Liver (tissue), 9 donors: Measurements from ENCODE around the gene DRAP1. TPM values are rescaled to one million over a fixed set of nuclear protein-coding genes. Genes with fewer than 3 reads are reported as not detected.

Experiments used
- DNase-seq: peaks from one replicate; pipeline ENCODE4 v3.0.0-alpha.2; 2017; ENCODE audit warnings: low spot score
- H3K27ac ChIP-seq, 2 donors: one replicate each; pipeline ENCODE4 v1.7.0; 2013; ENCODE audit warnings: inconsistent platforms in 2 of 2, low read length in 2 of 2, control low read depth in 1 of 2, low read depth in 1 of 2, mild to moderate bottlenecking in 1 of 2
- H3K27me3 ChIP-seq, 4 donors: one replicate each; pipeline versions ENCODE4 v1.6.1 to v1.7.0; 2013; ENCODE audit warnings: low read length in 3 of 4, inconsistent platforms in 1 of 4, mild to moderate bottlenecking in 1 of 4, moderate library complexity in 1 of 4; ENCODE audit not compliant: control insufficient read depth in 4 of 4, insufficient read depth in 4 of 4
- H3K36me3 ChIP-seq, 4 donors: one replicate each; pipeline versions ENCODE4 v1.6.1 to v1.7.0; 2013; ENCODE audit warnings: low read length in 3 of 4, mild to moderate bottlenecking in 3 of 4, low read depth in 1 of 4, moderate library complexity in 1 of 4; ENCODE audit not compliant: control insufficient read depth in 4 of 4, insufficient read depth in 3 of 4
- H3K4me1 ChIP-seq, 4 donors: one replicate each; pipeline versions ENCODE4 v1.6.1 to v1.7.0; 2013; ENCODE audit warnings: low read length in 3 of 4, mild to moderate bottlenecking in 3 of 4, moderate library complexity in 1 of 4; ENCODE audit not compliant: control insufficient read depth in 4 of 4, insufficient read depth in 4 of 4
- H3K4me3 ChIP-seq, 3 donors: one replicate each; pipeline versions ENCODE4 v1.6.1 to v1.7.0; 2013; ENCODE audit warnings: low read length in 3 of 3, control low read depth in 1 of 3, low read depth in 1 of 3, mild to moderate bottlenecking in 1 of 3
- H3K9ac ChIP-seq, 2 donors: one replicate each; pipeline ENCODE4 v1.7.0; 2013; ENCODE audit warnings: low read length in 2 of 2, mild to moderate bottlenecking in 2 of 2, moderate library complexity in 2 of 2, control low read depth in 1 of 2, low read depth in 1 of 2
- H3K9me3 ChIP-seq, 4 donors: one replicate each; pipeline versions ENCODE4 v1.6.1 to v1.7.0; 2013; ENCODE audit warnings: low read length in 3 of 4; ENCODE audit not compliant: control insufficient read depth in 4 of 4
- EGR1 ChIP-seq, 2 donors: IDR thresholded peaks; 2 replicates each; pipeline ENCODE4 v1.6.1; 2016 to 2018; ENCODE audit warnings: antibody characterized with exemption in 2 of 2, low read depth in 2 of 2
- FOXA1 ChIP-seq: IDR thresholded peaks from 2 replicates; pipeline ENCODE4 v1.6.1; 2016; ENCODE audit warnings: antibody characterized with exemption
- FOXA2 ChIP-seq: IDR thresholded peaks from 2 replicates; pipeline ENCODE4 v1.6.1; 2016; ENCODE audit warnings: antibody characterized with exemption
- GABPA ChIP-seq, 2 donors: IDR thresholded peaks in 1 of 2; conservative IDR thresholded peaks in 1 of 2; 2 replicates each; pipeline ENCODE4 v1.6.1; 2016; ENCODE audit warnings: antibody characterized with exemption in 2 of 2, mild to moderate bottlenecking in 1 of 2, moderate library complexity in 1 of 2
- HNF4A ChIP-seq, 2 donors: conservative IDR thresholded peaks; 2 replicates each; pipeline ENCODE4 v1.6.1; 2016; ENCODE audit warnings: antibody characterized with exemption in 2 of 2, mild to moderate bottlenecking in 2 of 2
- HNF4G ChIP-seq: IDR thresholded peaks from 2 replicates; pipeline ENCODE4 v1.6.1; 2016; ENCODE audit warnings: antibody characterized with exemption
- NR2F2 ChIP-seq: IDR thresholded peaks from 2 replicates; pipeline ENCODE4 v1.6.1; 2016; ENCODE audit warnings: antibody characterized with exemption
- RAD21 ChIP-seq, 2 donors: IDR thresholded peaks; 2 replicates each; pipeline ENCODE4 v1.6.1; 2016; ENCODE audit warnings: antibody characterized with exemption in 2 of 2, mild to moderate bottlenecking in 2 of 2
- RXRA ChIP-seq, 2 donors: IDR thresholded peaks; 2 replicates each; pipeline ENCODE4 v1.6.1; 2017 to 2018; ENCODE audit warnings: antibody characterized with exemption in 2 of 2, mild to moderate bottlenecking in 1 of 2
- SP1 ChIP-seq: IDR thresholded peaks from 2 replicates; pipeline ENCODE4 v1.6.1; 2018; ENCODE audit warnings: antibody characterized with exemption, mild to moderate bottlenecking
- TAF1 ChIP-seq: conservative IDR thresholded peaks from 2 replicates; pipeline ENCODE4 v1.6.1; 2016; ENCODE audit warnings: antibody characterized with exemption, mild to moderate bottlenecking
- YY1 ChIP-seq: IDR thresholded peaks from 2 replicates; pipeline ENCODE4 v1.6.1; 2016; ENCODE audit warnings: antibody characterized with exemption, mild to moderate bottlenecking
- WGBS: extraction: QIAGEN DNeasy Blood & Tissue Kit; methylation state at CpG from one replicate; pipeline ENCODE4 v1.1.7; 2013; 5-methylcytosine and 5-hydroxymethylcytosine counted together
- polyA plus RNA-seq, 2 donors: library from polyadenylated mRNA; stranded (reverse) in 1 of 2; unstranded in 1 of 2; fragments of 200-250 nt in 1 of 2; fragments of >200 nt in 1 of 2; fragmentation: Nextera tagmentation in 1 of 2; extraction: Ambion mirVana in 1 of 2; gene quantifications; one replicate each; pipeline versions ENCODE4 v1.2.1 to v1.2.3, GENCODE V29; 2013 to 2015
- total RNA-seq, 2 donors: library from RNA; depleted of rRNA; stranded (reverse); fragments of >200 nt; gene quantifications; one replicate each; pipeline ENCODE4 v1.2.3, GENCODE V29; 2014
- TF ChIP-seq, protein P1 (sequence below): IDR thresholded peaks from 2 replicates; pipeline ENCODE4 v1.6.1; 2016; ENCODE audit warnings: antibody characterized with exemption
- TF ChIP-seq, protein P2 (sequence below): fragments of 150-350 bp; IDR thresholded peaks from 2 replicates; pipeline ENCODE4 v1.5.1; 2017; ENCODE audit warnings: improper control_type of control experiment, low read depth, low read length; ENCODE audit not compliant: missing input control
- TF ChIP-seq, protein P3 (sequence below): IDR thresholded peaks from 2 replicates; pipeline ENCODE4 v1.6.1; 2016; ENCODE audit warnings: antibody characterized with exemption, mild to moderate bottlenecking
- TF ChIP-seq, protein P4 (sequence below): IDR thresholded peaks from 2 replicates; pipeline ENCODE4 v1.6.1; 2016; ENCODE audit warnings: antibody characterized with exemption
- donor health status: healthy.
- donor health status: healthy.
- donor health status: healthy.
- donor health status: healthy.
- donor health status: healthy.

Gene DRAP1
- total and polyA plus RNA-seq, 4 donors: 18.1 to 57.3 (median 42.3) TPM

DNA sequence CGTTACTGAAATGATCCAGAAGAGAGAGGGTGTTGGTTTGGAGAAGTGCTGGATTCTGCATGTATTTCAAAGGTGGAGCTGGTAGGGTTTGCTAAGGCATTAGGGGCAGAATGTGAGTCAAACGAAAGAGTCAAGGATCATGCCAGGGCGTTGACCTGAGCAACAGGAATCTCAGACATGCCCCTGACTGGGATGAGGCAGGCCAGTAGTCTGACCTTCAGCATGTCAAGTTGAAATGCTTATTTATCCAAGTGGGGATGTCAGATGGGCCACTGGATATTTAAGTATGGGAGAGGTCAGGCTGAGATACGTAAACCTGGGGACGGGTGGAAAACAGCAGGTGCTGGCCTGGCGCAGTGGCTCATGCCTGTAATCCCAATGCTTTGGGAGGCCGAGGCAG is 23.3 kb downstream of the DRAP1 start:
- no peak for DNase-seq
- 83% methylated on average over 7 of the region's 7 CpGs for WGBS
- H3K27ac ChIP-seq: no peak overlapping the region
- no peaks in the 10 kb centered on the region for H3K9me3 ChIP-seq
- H3K4me1 ChIP-seq: peaks cover 0 to 2% (median 0%) of the 10 kb centered on the region in 4 donors
- H3K9ac ChIP-seq: no peak overlapping the region
- no peaks in the 10 kb centered on the region for H3K36me3 ChIP-seq
- TF ChIP-seq, protein P1, sequence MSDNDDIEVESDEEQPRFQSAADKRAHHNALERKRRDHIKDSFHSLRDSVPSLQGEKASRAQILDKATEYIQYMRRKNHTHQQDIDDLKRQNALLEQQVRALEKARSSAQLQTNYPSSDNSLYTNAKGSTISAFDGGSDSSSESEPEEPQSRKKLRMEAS: no peak
- TF ChIP-seq RAD21 (IDR thresholded peaks at IDR 0.05) (no peak), FOXA1 (no peak), HNF4G (no peak), HNF4A (conservative IDR thresholded peaks at IDR 0.05) (no peak)
- TF ChIP-seq, protein P2, sequence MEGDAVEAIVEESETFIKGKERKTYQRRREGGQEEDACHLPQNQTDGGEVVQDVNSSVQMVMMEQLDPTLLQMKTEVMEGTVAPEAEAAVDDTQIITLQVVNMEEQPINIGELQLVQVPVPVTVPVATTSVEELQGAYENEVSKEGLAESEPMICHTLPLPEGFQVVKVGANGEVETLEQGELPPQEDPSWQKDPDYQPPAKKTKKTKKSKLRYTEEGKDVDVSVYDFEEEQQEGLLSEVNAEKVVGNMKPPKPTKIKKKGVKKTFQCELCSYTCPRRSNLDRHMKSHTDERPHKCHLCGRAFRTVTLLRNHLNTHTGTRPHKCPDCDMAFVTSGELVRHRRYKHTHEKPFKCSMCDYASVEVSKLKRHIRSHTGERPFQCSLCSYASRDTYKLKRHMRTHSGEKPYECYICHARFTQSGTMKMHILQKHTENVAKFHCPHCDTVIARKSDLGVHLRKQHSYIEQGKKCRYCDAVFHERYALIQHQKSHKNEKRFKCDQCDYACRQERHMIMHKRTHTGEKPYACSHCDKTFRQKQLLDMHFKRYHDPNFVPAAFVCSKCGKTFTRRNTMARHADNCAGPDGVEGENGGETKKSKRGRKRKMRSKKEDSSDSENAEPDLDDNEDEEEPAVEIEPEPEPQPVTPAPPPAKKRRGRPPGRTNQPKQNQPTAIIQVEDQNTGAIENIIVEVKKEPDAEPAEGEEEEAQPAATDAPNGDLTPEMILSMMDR: no peak
- H3K4me3 ChIP-seq: no peak overlapping the region
- no peaks in the 10 kb centered on the region for H3K27me3 ChIP-seq

DNA sequence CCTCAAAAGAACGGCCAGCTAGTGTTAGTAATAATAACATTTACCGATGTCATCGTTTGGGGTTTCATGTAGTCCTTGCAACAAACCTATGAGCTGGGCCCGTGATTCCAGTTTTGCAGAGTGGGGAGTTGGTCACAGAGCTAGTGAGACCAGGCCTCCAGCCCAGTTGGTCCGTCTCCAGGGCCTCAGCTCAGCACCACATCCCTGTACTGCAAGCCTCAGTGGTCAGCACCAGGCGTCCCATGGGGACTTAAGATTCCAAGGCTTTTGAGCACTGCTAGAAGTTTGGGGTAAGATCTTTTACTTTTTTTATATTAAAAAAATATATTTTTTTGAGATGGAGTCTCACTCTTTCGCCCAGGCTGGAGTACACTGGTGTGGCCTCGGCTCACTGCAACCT is 25.0 kb downstream of the DRAP1 start:
- Histone ChIP-seq H3K27ac (no peak overlapping the region), H3K9me3 (no peaks in the 10 kb centered on the region), H3K9ac (no peak overlapping the region), H3K4me1 (peaks cover 0 to 2% (median 0%) of the 10 kb centered on the region in 4 donors), H3K4me3 (no peak overlapping the region), H3K27me3 (no peaks in the 10 kb centered on the region), H3K36me3 (no peaks in the 10 kb centered on the region)
- DNase-seq: no peak
- TF ChIP-seq NR2F2 (no peak), RAD21 (IDR thresholded peaks at IDR 0.05) (no peak), RXRA (IDR thresholded peaks at IDR 0.05) (no peak), GABPA (IDR thresholded peaks at IDR 0.05 in 1 of 2, conservative IDR thresholded peaks at IDR 0.05 in 1 of 2) (no peak), HNF4A (conservative IDR thresholded peaks at IDR 0.05) (no peak), FOXA2 (no peak), HNF4G (no peak), YY1 (no peak), FOXA1 (no peak), SP1 (no peak), EGR1 (IDR thresholded peaks at IDR 0.05; ENCODE audit: low read depth in 2 of 2) (no peak), TAF1 (no peak)
- TF ChIP-seq, protein P3, sequence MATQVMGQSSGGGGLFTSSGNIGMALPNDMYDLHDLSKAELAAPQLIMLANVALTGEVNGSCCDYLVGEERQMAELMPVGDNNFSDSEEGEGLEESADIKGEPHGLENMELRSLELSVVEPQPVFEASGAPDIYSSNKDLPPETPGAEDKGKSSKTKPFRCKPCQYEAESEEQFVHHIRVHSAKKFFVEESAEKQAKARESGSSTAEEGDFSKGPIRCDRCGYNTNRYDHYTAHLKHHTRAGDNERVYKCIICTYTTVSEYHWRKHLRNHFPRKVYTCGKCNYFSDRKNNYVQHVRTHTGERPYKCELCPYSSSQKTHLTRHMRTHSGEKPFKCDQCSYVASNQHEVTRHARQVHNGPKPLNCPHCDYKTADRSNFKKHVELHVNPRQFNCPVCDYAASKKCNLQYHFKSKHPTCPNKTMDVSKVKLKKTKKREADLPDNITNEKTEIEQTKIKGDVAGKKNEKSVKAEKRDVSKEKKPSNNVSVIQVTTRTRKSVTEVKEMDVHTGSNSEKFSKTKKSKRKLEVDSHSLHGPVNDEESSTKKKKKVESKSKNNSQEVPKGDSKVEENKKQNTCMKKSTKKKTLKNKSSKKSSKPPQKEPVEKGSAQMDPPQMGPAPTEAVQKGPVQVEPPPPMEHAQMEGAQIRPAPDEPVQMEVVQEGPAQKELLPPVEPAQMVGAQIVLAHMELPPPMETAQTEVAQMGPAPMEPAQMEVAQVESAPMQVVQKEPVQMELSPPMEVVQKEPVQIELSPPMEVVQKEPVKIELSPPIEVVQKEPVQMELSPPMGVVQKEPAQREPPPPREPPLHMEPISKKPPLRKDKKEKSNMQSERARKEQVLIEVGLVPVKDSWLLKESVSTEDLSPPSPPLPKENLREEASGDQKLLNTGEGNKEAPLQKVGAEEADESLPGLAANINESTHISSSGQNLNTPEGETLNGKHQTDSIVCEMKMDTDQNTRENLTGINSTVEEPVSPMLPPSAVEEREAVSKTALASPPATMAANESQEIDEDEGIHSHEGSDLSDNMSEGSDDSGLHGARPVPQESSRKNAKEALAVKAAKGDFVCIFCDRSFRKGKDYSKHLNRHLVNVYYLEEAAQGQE: no peak
- TF ChIP-seq, protein P2: no peak
- TF ChIP-seq, protein P1: no peak
- TF ChIP-seq, protein P4, sequence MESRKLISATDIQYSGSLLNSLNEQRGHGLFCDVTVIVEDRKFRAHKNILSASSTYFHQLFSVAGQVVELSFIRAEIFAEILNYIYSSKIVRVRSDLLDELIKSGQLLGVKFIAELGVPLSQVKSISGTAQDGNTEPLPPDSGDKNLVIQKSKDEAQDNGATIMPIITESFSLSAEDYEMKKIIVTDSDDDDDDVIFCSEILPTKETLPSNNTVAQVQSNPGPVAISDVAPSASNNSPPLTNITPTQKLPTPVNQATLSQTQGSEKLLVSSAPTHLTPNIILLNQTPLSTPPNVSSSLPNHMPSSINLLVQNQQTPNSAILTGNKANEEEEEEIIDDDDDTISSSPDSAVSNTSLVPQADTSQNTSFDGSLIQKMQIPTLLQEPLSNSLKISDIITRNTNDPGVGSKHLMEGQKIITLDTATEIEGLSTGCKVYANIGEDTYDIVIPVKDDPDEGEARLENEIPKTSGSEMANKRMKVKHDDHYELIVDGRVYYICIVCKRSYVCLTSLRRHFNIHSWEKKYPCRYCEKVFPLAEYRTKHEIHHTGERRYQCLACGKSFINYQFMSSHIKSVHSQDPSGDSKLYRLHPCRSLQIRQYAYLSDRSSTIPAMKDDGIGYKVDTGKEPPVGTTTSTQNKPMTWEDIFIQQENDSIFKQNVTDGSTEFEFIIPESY: no peak
- WGBS: 95% methylated on average over 8 of the region's 8 CpGs
